Measurements from ENCODE around the gene KAT14.

The KAT14 gene

DNA sequence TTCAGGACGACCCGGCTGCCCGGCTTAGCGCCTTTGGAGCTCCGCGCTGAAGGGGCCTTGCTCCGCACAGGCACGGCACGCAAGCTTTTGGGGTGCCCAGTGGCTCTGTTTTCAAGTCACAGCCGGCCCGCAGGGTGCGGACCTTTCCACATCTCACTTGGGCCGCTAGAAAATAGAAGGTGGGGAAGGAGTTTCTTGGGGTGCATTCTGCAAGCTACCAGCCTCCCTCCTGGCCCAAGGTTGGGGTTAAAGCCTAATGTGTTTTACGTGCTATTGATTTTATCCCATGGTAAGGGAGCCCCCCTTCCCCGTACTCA lies 561 bp downstream of the KAT14 start:
- peak overlapping the region; percentile 71 for H3K4me3 ChIP-seq (ENCODE audit: low read depth, low read length)
- TF ChIP-seq CTCF (IDR thresholded peaks at IDR 0.05; ENCODE audit: borderline replicate concordance, insufficient read depth, low read depth, low read length): no peak

GRCh38 chr20:18138639-18139583 lies 1.2 kb downstream of the KAT14 start:
- TF ChIP-seq CTCF (IDR thresholded peaks at IDR 0.05; ENCODE audit: borderline replicate concordance, insufficient read depth, low read depth, low read length): no peak

GRCh38 chr20:18139832-18140231 lies 2.2 kb downstream of the KAT14 start:
- H3K4me3 ChIP-seq (ENCODE audit: low read depth, low read length): no peak overlapping the region
- TF ChIP-seq CTCF (IDR thresholded peaks at IDR 0.05; ENCODE audit: borderline replicate concordance, insufficient read depth, low read depth, low read length): no peak

More at GRCh38 chr20:18138639-18139583, 1.2 kb downstream of the KAT14 start:
- H3K4me3 ChIP-seq (ENCODE audit: low read depth, low read length): peak overlapping the region; percentile 71

DNA sequence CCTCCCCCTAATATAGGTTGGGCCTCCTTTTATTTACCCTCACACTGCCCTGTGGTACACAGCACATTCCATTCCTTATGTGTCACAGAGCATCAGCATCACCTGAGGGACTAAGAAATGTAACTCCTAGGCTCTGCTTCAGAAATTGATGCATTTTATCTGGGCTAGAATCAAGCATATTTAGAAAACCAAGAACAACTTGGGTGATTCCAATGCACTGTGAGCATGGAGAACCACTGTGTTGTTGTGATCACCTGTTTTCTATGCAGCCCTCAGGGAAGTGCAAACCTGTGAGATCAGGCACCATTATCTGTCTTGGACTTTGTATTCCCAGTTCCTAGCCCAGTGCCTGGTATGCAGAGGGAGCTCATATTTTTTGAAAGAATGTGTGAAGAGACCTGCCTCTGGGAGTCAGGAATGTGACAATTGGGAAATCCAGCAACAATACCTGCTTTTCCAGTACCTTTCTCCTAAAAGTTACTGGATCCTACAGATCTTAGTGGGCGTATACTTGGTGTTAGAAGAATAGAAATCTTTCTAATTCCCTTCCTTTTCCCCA lies 7.0 kb downstream of the KAT14 start:
- H3K4me3 ChIP-seq (ENCODE audit: low read depth, low read length): no peak overlapping the region
- TF ChIP-seq CTCF (IDR thresholded peaks at IDR 0.05; ENCODE audit: borderline replicate concordance, insufficient read depth, low read depth, low read length): no peak

DNA sequence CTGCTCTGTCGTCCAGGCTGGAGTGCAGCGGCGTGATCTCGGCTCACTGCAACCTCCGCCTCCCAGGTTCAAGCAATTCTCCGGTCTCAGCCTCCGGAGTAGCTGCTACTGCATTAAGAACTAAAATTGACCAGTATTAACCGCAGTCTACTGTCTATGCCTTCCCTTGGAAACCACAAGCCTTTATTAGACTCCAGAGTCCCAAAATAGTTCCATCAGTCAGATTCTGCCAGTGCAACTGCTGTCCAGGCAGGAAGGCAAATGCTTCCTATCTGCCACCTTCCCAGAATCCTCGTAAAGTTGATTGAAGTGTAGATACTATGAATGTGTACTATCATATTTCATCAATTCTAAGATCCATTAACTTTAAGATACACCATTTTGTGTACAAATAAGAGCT lies 16.7 kb downstream of the KAT14 start:
- no peak for TF ChIP-seq CTCF (IDR thresholded peaks at IDR 0.05; ENCODE audit: borderline replicate concordance, insufficient read depth, low read depth, low read length)
- H3K4me3 ChIP-seq (ENCODE audit: low read depth, low read length): no peak overlapping the region

DNA sequence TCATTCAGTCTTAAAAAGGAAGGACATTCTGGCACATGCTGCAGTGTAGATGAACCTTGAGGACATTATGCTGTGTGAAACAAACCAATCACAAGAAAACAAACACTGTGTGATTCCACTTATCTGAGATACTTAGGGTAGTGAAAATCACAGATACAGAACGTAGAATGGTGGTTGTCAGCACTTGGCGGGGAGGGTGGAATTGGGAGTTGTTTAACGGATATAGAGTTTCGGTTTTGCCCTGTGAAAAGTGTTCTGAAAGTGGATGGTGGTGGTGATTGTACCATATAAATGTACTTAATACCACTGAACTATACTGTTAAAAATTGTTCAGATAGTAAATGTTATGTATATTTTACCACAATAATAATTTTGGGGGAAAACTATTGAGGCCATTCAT lies 18.4 kb downstream of the KAT14 start:
- no peak for TF ChIP-seq CTCF (IDR thresholded peaks at IDR 0.05; ENCODE audit: borderline replicate concordance, insufficient read depth, low read depth, low read length)
- H3K4me3 ChIP-seq (ENCODE audit: low read depth, low read length): no peak overlapping the region

- no peak for TF ChIP-seq CTCF (IDR thresholded peaks at IDR 0.05; ENCODE audit: borderline replicate concordance, insufficient read depth, low read depth, low read length)
- H3K4me3 ChIP-seq (ENCODE audit: low read depth, low read length): no peak overlapping the region
Observed at GRCh38 chr20:18164356-18164755, 26.7 kb downstream of the KAT14 start.

Data from GM12875 (cell line).